ENCODE data around the gene TOR1B.

The TOR1B gene

DNA sequence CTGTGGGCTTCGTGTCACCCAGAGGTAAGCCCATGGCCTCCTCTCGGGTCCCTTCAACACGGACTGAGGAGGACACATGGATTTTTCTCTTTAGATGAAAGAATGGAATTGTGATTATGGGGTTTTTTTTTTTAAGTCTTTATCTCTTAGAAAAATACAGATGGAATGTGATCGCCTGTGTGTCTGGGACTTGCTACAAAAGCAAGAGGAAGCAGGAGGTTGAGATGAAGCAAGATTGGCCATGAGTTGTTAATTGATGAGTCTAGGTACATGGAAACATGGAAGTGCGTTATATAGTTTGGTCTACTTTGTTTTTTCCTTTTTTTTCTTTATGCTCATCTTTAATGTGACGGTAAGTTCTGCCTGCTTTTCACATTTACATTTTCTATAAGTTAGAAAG is 46.9 kb downstream of the TOR1B start:
- no peak for DNase-seq

DNA sequence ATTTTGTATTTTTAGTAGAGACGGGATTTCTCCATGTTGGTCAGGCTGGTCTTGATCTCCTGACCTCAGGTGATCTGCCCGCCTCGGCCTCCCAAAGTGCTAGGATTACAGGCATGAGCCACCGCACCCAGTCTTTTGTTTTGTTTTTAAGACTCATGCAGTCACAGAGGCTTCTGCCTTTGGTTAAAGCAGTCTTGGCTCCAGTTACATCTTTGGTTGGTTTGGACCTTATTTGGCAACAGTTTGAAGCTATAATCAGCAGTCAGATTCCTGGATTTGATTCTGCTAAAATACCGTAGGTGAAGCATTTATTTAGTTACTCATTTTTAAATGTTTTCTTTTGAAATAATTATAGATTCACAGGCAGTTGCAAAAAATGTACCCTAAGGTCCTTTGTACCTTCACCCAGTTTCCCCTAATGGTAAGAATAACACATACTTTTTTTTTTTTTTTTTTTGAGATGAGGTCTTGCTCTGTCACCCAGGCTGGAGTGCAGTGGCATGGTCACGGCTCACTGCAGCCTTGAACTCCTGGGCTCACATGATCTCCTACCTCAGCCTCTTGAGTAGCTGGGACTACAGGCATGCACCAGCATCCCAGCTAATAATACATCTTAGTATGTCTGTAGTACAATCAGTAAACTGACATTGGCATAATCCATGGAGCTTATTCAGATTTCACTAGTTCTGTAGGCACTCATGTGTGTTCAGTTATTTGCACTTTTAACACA is 48.0 kb downstream of the TOR1B start:
- no peak for DNase-seq

DNA sequence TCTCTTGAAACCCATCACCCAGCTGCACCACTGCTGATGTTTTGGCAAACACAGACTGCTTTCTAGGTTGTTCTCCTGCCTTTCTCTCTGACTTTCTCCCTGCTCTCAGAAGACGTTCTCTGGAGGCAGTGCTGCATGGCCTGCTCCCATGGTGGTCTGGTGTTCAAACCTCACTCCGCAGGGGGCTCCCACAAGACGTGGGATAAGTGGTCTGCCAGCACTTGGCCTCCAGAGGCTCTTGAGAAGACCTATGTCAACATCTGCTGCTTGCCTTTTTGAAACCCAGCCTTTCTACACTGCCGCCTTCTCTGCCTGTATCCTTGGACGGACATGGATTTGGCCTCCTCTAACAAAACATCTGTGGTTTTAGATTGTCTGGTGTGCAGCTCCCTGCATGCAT is 48.8 kb downstream of the TOR1B start:
- no peak for DNase-seq

DNA sequence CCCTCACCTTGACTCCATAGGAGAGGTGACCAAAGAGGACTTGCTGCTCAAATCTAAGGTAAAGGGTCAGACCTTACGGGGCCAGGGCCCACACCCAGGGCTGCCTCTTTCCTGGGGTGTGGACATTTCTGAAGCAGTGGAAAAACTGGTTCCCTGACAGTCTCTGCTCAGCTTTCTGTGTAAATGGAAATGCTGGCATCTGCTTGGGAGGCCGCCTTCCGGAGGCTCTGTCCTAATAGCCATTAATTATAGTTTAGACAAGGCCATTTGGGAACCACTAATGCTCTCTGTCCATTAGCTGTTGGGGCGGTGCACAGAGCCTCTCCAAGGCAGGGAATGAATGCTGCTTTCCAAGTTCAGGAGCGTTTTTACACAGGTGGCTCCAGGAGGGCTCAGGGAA is 49.6 kb downstream of the TOR1B start:
- no peak for DNase-seq

DNA sequence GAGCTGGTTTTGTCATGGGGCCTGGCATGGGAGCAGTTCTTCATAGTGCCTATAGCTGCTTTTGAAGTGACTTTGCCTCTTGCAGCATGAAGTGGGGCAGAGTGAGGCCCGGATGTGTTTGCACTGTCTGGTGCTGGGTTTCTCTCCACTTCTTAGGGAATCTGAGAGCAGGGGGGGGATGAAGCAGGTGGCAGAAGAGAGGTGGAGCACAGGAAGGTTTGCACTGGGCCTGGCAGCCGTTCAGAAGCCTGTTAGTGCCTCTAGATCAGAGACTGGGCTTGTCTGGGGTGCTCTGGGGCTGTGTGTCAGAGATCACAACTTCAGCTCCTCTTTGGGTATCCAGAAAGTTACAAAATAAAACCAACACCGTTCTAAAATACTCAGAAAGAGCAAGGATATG is 50.6 kb downstream of the TOR1B start:
- DNase-seq = no peak

DNA sequence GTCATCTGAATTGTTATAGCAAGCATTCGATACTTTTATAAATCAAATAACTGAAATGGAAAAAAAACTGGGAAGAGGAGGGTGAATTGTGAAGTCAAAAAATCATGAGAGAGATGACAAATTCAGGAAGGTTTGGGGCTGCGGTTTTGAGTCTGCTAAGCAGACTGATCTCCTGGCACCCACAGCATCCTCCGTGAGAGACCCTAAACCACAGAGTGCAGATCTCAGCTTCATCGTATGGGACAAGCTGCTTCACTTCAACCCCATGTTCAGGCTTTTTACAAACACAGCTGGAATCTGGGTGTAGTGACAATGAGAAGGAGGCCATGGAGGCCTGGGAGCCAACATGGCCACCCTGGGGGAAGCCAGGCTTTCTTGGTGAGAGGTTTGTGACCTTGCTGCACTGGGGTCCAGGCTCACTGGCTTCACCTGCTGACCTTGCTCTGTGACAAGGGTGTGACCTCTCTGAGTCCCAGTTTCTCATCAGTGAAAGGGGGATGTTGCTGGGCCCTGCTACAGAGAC is 51.7 kb downstream of the TOR1B start:
- no peak for DNase-seq

DNA sequence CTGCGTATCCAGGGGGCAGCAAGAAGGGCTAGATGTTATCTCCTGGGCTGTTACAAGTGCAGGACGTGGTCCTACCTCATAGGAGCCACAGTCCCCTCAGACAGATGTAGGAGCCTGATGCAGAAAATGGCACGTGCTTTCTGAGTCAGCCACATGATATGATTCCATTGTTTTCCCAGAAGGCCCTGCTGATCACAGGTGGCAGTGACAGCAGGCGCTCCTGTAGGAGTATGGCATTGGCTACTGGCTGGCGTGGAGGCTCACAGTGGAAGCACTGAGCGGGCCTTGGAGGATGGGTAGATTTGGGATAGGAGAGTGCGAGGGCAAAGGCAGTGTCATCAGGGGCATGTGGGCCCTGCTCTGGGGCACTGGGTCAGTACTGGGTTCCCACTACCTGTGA is 54.2 kb downstream of the TOR1B start:
- no peak for DNase-seq

DNA sequence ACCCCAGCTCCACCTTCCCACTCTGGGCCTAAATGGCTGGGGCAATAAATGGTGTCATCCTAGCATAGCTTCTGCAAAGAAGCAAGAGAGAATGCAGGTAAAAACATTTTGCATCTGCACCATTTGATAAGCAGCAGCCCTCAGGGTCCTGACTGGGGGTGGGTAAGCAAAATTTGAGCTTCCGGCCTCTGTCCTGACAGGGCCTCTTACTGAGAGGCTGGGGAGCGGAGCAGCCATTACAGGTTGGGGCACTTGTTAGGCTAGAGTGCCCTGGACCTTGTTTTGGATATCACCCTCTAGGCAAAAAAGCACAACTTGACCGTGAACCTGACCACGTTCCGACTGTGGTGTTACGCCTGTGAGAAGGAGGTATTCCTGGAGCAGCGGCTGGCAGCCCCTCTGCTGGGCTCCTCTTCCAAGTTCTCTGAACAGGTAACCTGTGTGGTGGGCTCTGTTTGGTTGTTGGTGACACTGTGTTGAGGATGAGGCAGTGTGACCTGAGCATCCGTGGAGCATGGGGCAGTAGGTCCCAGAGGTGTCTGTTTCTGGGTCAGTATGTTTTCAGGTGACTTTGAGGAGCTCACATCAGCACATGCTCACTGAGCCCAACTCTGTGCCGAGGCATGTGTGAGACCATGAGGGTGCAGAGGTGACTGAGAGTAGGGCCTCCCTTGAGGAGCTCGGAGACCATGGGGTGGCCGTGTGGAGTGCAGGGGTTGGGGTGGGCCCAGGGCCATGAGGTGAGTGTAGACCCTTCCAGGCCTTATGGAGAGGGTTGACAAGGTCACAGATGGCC is 55.4 kb downstream of the TOR1B start:
- no peak for DNase-seq

All from T1000 (cell line).